NCI-H345 treated with DMSO at 0.1 percent for 48 hours (cell line): ENCODE results near the gene CFAP91.
"Not testable (repeated sequence)": the region's sequence is repeated elsewhere in the genome, so short reads cannot be mapped to it uniquely, and the experiment has no call there.

Experiments used
- DNase-seq: peaks from one replicate; lab custom pipeline; 2025; ENCODE audit not compliant: unreplicated experiment; lab: John Stamatoyannopoulos, UW

The CFAP91 gene

DNA sequence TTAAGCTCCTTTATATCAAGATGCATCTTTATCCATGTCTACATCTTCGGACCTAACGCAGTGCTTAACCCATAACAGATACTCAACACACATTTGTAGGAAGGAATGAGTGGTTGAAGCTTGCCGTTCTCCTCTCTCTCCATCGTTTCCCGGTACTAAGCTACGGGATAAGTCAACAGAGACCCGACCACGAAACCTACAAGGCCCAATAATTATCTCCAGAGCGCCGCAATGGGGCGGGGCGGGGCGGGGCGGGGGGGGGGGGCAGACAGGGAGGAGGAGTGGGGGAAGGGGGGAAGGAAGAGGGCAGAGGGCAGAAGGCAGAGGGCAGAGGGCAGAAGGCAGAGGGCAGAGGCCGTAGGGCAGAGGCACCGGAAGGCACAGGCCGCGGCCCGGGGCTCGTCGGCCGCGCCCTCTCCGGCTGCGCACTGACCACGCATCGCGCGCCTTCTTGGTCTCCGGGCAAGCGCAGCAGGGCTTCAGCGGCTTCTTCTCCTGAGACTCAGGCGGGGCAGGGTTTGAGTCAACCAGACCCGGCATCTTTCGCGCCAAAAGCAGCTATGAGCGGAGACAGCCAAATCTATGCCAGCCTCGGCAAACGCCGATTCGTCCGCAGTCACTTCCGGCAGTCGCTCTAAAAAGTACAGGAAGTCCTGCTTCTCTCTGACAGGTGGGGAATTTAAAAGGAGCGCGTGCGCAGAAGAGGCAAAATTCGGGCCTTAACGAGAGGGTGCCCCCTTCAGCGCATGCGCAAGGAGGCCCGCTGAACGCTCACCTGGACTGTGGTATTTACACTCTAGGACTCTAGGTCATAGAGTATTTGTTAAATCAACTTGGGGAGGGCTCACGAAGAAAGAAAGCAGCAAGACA, 25.8 kb upstream of the CFAP91 start, which contains the start of gene COX17:
Gene COX17 (minus strand): TSS at position 636 of the 870 bp plus-strand sequence. CDS start 96 bp downstream, at position 540.
- peak; percentile 77 for DNase-seq

DNA sequence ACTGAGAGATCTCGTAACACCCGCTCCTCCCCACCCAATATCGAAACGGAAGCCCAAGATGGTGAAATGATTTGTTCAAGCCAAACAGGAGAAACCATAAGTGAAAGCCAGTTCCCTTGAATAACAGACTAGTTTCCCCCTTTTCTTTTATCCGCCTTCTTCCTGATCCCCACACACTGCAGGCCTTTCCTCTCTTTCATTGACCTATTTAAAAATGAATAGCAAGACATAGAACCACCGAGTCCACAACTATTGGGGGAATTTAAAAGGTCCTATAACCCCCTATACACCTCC, 25.2 kb upstream of the CFAP91 start:
- DNase-seq: no peak

DNA sequence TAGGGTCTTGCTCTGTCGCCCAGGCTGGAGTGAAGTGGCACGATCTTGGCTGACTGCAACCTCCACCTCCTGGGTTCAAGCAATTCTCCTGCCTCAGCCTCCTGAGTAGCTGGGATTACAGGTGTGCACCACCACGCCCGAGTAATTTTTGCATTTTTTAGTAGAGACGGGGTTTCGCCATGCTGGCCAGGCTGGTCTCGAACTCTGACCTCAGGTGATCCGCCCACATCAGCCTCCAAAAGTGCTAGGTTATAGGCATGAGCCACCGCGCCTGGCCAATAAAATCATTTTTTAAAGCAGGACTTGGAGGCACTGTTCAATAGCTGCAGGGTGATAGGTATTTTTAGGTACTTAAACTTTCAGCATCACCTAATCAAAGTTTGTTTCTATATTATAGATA, 24.6 kb upstream of the CFAP91 start:
- DNase-seq: not testable (repeated sequence)

DNA sequence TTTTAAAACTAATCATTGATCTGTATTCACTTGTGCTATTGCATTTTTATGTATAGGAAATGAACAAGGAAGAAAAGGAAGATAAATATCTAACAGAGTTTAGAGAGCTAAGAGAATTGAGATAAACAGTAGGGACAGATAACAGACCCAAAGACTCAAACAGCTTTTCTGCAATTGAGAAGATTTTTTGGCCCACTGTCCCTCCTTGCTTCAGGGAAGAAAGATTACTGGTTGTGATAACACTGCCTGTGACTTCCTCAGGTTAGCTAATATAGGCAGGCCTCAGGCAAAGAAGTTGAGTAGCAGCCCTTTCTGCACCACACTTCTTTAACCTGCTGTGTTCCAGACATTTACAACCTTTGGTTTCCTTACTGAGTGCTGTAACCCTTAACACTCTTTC, 22.9 kb upstream of the CFAP91 start:
- DNase-seq: no peak

DNA sequence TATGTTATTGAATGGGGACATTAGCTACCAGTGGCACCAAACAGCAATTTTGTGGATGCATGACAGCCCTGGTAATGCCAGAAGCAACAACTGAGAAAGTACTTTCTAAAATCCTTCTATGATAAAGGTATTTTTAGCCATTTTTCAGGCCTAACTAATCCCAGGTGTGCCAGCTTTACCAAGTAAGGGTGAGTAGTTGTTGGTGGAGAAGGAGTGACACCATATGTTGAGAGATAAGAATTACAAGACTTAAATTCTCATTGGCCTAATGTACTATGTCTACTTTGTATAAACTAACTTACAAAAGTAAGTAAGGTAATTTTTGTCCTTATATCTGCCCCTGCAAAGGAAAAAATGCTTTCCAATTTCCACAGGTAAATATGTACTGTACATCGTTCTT, 21.5 kb upstream of the CFAP91 start:
- no peak for DNase-seq

DNA sequence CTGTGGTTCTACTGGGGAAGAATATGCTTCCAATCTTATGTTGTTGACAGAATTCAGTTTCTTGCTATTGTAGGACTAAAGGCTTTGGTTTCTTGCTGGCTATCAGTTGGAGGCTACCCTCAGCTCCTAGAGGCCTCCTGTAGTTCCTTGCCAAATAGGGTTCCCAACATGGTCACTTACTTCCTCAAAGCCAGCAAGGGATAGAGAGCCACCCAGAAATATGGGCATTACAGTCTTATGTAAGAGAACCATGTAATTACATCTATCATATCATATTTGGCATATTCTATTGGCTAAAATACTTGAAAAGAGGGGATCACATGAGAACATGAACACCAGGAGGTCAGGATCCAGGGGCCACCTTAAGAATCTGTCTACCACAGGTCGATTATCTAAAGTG, 19.4 kb upstream of the CFAP91 start:
- no peak for DNase-seq

DNA sequence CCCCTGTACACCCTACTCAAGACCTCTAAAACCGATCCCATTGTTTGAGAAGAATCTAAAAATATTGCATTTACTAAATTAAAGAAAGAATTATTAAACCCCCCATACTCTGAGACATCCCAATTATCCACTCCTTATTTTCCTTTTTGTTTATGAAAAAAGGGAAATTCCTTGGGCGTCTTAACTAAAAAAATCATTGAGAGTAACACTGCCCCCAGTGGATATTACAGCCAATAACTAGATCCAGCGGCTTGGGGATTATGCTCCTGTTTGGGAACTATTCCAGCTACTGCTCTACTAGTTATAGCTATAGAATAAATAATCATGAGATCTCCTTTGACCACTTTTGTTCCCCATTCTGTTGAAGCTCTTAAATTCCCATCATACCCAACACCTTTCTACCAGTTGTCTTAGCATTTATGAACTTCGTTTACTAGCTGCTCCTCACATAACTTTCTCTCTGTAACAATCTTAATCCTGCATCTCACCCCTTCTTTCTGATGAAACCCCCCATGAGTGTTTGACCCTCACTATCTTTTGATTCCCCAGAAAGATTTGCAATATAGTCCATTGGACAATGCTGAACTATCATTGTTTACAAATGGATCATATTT, 12.7 kb upstream of the CFAP91 start:
- no peak for DNase-seq

DNA sequence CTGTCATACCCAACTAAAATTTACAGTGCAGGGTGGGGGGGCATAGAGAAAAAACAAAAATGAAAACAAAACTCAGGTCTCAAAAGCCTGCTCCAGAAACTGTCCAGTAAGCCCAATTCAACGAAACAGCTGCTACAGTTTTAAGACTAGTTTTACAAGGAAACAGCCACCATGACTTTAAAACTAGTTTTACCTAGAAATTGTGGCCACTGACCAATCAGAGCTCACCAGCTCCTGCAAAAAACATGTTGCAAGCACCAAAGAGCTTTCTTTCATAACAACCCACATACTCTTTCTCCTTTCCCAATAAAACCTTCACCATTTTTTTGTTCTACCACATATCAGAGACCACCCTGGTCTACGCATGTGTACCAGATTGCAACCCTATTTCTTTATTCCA, 7.3 kb upstream of the CFAP91 start:
- no peak for DNase-seq

DNA sequence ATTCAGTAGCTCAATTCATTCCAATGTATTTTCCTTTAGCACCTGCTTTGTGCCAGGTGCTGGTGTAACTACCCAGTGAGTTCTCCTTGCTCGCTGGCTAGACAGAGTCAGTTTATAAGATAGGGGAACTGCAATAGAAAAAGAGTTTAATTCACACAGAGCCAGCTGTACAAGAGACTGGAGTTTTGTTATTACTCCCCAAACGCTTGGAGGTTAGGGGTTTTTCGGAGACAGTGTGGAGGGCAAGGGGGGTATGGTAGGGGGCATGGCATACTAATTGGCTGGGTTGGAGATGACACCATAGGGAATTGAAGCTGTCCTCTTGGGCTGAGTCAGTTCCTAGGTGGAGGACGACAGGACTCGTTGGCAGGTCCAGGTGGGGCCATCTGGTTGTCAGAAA, 5.4 kb upstream of the CFAP91 start:
- DNase-seq: no peak

DNA sequence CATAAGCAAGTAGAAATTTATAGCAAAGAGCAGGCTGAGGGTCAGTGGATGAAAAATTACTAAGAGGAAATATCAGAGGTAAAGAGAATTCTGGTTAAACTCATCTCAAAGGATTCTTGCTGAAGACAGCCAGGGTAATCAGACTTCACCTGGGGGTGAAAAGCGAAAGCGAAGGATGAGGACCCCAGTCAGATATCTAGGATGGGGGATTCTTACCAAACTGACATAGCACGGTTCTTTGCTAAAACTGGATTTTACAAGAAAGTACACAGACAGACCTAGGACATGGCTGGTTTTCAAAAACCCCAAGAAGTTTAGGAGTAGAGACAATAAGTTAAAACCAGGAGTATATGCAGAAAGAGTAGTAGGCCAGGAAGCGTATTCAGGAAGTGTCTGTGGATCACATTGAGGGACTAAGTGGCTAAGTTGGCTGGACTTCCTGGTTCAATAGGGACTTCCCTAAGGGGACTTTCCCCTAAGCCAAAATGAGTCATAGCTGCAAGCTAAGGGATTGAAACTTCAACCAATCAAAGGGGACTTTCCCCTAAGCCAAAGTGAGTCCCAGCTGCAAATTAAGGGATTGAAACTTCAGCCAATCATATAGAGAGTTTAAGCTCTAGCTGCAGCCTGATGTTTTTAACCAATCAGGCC, 2.4 kb upstream of the CFAP91 start:
- no peak for DNase-seq

DNA sequence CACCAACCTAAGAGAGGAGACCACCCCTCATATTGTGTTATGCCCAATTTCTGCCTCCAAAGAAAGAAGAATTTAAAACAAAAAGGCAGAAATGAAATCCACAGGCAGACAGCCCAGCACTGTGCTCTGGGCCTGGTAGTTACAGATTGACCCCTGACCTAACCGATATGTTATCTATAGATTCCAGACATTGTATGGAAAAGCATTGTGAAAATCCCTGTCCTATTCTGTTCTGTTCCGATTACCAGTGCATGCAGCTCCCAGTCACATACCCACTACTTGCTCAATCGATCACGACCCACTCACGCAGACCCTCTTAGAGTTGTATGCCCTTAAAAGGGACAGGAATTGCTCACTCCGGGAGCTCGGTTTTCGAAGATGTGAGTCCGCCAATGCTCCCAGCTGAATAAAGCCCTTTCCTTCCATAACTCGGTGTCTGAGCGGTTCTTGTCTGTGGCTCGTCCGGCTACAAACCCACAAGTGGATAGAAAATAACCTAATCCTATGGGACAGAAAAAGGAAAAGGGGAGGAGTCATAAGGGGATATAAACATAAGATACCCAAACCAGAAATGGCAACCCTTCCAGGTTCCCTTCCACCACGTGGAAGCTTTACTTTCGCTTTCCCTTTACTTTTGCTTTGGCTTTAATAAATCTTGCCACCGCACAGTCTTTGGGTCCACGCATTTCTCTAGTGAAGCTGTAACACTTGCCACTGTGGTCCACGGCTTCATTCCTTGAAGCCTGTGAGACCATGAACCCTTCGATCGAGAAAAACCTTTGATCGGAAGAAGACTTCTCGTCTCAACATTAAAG, 1.7 kb upstream of the CFAP91 start:
- no peak for DNase-seq

DNA sequence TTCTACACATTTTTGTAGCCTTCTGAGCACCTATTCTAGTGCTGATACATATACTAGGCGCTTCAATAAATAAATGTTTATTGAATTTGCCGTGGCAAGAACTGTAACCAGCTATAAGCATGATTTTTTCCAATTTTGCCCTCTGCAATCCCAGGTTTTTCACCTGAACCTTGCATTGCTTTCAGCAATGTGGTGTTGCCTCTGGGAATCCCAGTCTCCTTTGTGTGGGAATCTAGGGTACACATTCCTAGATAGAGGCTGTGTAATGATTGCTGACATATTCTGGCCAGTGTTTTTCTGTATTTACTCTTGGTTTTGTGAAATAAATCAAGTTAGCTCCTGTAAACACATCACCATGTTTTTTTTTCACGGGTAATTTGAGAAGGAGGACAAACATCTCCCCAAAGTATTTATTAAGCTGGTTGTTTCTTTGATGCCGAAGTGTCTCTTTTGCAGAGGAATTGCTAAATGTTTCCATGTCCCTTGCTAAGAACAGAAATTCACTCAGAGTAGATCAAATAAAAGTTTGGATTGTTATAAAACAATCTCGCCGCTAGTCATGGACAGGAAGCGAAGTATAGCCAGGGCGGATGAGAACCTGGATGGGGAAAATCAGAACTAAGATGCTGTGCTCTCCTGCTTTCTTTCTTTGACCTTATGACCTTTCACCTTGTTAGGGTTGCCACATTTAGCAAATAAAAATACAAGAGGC, 1.2 kb downstream of the CFAP91 start:
- no peak for DNase-seq

DNA sequence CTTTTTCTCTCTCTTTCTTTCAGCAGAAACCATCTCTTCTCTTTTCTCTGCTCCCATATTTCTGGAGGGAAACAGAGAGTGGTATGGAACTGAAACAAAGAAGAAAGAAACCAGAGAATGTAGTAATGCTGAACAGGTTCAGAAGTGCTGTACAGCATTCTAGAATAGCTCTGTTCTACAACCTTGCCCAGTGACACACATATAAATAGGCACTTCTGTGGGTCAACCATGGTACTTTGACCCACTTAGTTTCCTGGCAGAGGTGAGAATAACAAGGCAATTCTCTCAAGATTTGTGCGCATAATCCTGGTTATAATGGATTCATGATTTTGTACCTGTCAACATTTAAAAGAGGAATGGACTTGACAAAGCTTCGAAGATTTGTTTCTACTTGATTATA, 12.3 kb downstream of the CFAP91 start:
- DNase-seq: no peak

DNA sequence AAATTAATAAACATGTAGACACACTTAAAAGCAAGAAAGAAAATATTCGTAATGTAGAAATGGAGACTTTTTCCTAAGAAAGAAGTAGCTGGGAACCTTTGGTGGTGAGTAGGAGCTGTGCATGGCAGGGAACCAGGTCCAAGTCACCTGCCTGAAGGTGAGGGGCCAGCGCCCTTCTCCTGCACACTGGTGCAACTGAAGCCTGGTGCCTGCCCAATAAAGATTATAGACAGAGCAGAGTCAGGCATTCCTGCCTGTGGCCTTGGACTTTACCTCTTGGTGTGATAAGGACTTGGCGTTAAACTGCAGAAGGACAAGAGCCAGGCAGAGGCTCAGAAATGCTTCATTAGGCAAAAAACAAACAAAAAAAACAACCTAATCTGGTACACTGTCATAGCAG, 14.2 kb downstream of the CFAP91 start:
- DNase-seq: no peak

DNA sequence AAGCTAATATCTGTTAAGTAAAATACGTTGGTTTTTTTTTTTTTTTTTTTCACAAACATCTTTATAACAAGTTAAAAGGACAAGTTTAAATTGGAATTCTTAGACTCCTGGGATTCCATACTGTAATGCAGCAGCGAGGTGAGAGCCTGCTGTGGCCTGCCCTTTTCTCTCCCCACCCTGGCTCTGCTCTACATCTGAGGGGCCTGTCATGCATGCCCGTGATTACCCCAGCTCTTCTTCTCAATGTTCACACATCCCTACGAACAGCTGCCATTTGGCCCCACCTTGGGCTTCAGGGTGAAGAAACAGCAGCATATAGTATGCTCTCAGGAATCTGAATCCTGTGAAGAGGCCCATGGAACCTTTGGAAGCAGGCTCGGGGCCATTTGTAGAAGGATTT, 14.7 kb downstream of the CFAP91 start:
- no peak for DNase-seq

DNA sequence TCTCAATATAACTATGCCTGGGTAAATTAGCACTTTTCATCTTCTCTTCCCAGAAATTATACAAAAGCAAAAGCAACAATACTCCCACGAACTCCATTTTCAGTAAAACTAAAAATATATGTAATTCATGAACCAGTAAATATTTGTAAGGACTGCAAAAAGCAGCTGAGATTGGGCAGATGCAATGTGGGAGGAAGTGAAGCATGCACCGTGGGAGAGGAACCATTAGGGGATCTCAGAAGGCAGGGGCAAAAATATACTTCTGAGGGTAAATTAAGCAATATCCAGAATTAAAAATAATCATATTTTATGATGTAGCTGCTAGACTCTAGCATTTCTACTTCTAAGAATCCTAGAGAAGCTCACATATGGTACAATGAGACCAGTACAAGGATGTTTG, 20.2 kb downstream of the CFAP91 start:
- DNase-seq: no peak

DNA sequence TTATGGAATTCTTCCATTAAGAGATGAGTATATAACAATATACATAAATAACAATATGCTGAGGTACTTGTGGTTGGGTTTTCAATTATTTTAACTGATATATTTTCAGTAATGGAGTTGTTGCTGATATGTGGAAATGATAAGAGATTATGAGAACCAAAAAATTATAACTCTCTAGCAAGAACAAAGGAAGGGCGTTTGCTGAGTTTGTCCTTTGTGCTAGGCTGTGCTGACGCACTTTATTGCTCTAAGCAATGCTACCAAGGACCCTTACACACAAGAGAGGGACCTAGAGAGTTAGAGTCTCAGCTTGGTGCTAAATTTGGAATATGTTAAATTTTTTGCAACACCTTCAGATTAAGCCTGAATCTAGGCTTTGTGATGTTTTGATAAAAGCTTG, 24.1 kb downstream of the CFAP91 start:
- no peak for DNase-seq

DNA sequence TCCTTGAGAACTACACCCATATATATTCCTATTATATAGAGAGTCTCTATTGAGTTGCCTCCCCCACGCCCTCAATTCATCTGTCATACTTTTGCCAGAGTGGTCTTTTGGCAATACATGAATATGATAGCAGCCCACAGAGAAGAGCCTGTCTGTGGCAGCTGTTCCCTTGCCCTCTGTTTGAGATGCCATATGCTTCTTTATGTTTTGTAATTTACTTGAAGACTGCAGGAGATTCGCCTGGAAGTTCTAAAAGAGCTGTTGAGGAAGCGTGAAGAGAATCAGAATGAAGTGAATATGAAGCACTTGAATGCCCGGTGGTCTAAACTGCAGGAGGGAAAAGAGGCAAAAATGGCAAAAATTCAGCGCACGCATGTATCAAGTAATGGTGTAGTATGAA, 27.2 kb downstream of the CFAP91 start:
- DNase-seq: no peak

DNA sequence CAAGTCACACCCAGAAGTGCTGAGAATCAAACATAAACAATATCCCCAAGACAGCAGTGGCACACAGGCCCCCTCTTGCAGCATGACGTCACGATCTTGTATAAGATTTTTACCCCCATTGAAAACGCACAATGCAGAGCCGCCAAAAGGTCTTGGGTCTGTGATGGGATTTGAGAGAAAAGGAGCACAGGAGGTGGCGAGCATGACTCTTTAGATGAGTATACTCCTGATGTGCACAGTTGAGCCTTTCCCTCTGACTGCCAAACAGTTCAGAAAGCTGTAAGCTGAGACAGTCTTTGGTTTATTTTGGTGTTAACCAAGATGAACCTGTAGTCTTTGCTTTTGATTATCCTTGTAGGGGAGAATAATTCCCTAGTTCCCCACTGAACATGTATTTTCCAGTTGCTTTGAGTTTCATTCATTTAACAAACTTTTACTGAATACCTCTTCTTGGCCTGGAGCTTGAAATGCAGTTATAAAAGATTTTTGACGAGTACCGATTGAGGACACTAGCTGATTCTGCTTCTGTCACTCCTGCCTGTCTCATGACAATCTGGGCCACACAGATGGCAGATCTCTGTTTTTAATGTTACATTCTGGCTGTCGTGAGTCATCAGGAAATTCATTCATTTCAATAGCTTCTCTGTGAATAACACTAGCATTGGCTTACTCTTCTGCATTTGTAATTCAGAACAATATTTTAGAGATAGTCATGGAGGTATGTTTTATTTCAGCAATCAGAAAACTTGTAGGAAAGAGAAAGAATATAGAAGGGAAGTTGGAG, 28.9 kb downstream of the CFAP91 start:
- no peak for DNase-seq

DNA sequence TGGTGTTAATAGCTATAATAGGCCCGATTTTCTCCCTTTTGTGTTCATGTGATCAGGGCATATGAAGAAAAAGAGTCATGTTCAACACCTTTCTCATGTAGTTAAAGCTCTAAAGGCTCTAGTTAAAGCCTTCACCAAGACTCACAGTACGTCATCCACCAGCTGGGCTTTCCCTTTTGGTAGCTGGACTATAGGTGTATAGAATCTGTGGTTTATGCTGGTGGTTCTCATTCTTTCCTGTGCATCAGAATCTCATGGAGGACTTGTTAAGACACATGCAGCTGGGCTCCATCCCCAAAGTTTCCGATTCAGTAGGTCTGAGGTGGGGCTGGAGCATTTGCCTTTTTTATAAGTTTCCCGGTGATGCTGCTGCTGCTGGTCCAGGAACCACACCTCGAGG, 31.0 kb downstream of the CFAP91 start:
- no peak for DNase-seq
